ENCODE data around the gene FCHSD2.

DNA sequence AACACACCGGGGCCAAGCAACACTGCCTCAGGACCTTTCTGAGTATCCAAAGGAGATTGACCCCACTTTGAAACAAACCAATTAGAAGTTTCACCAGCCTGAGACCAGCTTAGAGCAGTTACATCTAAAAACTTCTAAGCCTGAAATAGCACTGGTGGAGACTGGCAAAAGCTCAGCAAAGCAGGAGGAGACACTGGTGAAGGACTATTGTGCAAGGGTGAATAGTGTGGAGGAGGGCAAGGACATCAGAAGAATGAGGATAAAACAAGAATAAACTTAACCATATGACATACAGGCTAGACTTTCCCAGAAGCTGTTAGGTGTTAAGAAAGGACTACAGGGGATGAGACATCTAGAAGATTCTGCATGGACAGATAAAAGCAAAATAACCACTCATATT, 152.4 kb downstream of the FCHSD2 start:
- TF ChIP-seq EZH2 (IDR thresholded peaks at IDR 0.05): no peak
- TF ChIP-seq CTCF (IDR thresholded peaks at IDR 0.05): no peak
